ENCODE results near the gene RAB13. TPM values are rescaled to one million over a fixed set of nuclear protein-coding genes. Genes with fewer than 3 reads are reported as not detected.
"Not testable (repeated sequence)": the region's sequence is repeated elsewhere in the genome, so short reads cannot be mapped to it uniquely, and the experiment has no call there.

RAB13 gene
- total and polyA plus RNA-seq, 9 donors, result 21.5 to 109 (median 85.1) TPM

DNA sequence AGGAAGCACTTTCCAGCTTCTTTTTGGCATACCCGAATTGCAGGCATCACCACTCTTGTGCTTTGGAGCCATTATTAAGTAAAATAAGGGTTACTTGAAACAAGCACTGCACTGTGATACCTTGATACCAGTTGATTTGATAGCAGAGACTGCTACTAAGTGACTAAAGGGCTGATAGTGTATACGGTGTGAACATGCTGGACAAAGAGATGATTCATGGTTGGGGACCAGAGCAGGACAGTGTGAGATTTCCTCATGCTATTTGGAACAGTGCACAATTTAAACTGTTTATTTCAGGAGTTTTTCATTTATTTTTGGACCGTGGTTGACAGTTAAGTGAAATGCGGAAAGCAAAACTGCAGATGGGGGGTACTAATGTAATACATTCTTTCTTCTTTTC lies 14.3 kb upstream of the RAB13 start:
- no peak overlapping the region for H3K4me3 ChIP-seq (ENCODE audit: low read length)
- no peak for DNase-seq
- WGBS (ENCODE audit: insufficient coverage), result no CpG with 5 or more reads among the region's 4 CpGs
- H3K27me3 ChIP-seq (ENCODE audit: control insufficient read depth, insufficient read depth, low read length), result no peaks in the 10 kb centered on the region
- no peaks in the 10 kb centered on the region for H3K36me3 ChIP-seq (ENCODE audit: control insufficient read depth, insufficient read depth, low read length)
- no peak overlapping the region for H3K27ac ChIP-seq (ENCODE audit: low read length)
- no peaks in the 10 kb centered on the region for H3K4me1 ChIP-seq (ENCODE audit: control insufficient read depth, insufficient read depth, low read length)
- no peaks in the 10 kb centered on the region for H3K9me3 ChIP-seq (replicated peaks; ENCODE audit: control insufficient read depth, low read depth, low read length)

DNA sequence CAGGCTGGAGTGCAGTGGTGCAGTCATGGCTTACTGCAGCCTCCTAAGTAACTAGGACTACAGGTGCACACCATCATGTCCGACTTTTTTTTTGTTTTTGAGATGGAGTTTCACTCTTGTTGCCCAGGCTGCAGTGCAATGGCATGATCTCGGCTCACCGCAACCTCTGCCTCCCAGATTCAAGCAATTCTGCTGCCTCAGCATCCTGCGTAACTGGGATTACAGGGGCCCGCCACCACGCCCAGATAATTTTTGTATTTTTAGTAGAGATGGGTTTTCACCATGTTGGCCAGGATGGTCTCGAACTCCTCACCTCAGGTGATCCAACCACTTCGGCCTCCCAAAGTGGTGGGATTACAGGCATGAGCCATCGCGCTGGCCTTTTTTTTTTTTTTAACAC lies 10.7 kb upstream of the RAB13 start:
- not testable (repeated sequence) for H3K4me1 ChIP-seq (ENCODE audit: control insufficient read depth, insufficient read depth, low read length); H3K4me3 ChIP-seq (ENCODE audit: low read length); DNase-seq; H3K27ac ChIP-seq (ENCODE audit: low read length); H3K27me3 ChIP-seq (ENCODE audit: control insufficient read depth, insufficient read depth, low read length); H3K9me3 ChIP-seq (replicated peaks; ENCODE audit: control insufficient read depth, low read depth, low read length)
- 100% methylated on average over 1 of the region's 10 CpGs for WGBS (ENCODE audit: insufficient coverage)
- peaks cover 28% of the 10 kb centered on the region for H3K36me3 ChIP-seq (ENCODE audit: control insufficient read depth, insufficient read depth, low read length)

- 98% methylated on average over 9 of the region's 11 CpGs for WGBS (ENCODE audit: insufficient coverage)
- peaks cover 30% of the 10 kb centered on the region for H3K36me3 ChIP-seq (ENCODE audit: control insufficient read depth, insufficient read depth, low read length)
- no peaks in the 10 kb centered on the region for H3K27me3 ChIP-seq (ENCODE audit: control insufficient read depth, insufficient read depth, low read length)
- peaks cover 6% of the 10 kb centered on the region for H3K4me1 ChIP-seq (ENCODE audit: control insufficient read depth, insufficient read depth, low read length)
- no peak overlapping the region for H3K4me3 ChIP-seq (ENCODE audit: low read length)
- no peaks in the 10 kb centered on the region for H3K9me3 ChIP-seq (replicated peaks; ENCODE audit: control insufficient read depth, low read depth, low read length)
- DNase-seq, result no peak
- no peak overlapping the region for H3K27ac ChIP-seq (ENCODE audit: low read length)
These were observed 9.5 kb upstream of the RAB13 start for GRCh38 chr1:153995640-153996039.

GRCh38 chr1:153995202-153995601 lies 9.1 kb upstream of the RAB13 start:
- no CpG with 5 or more reads among the region's 3 CpGs for WGBS (ENCODE audit: insufficient coverage)
- Histone ChIP-seq H3K4me3 (ENCODE audit: low read length) (no peak overlapping the region), H3K9me3 (replicated peaks; ENCODE audit: control insufficient read depth, low read depth, low read length) (no peaks in the 10 kb centered on the region), H3K4me1 (ENCODE audit: control insufficient read depth, insufficient read depth, low read length) (peaks cover 6% of the 10 kb centered on the region), H3K36me3 (ENCODE audit: control insufficient read depth, insufficient read depth, low read length) (peaks cover 30% of the 10 kb centered on the region), H3K27ac (ENCODE audit: low read length) (no peak overlapping the region), H3K27me3 (ENCODE audit: control insufficient read depth, insufficient read depth, low read length) (no peaks in the 10 kb centered on the region)
- peak; percentile 36 for DNase-seq

- no peak for DNase-seq
- H3K4me3 ChIP-seq (ENCODE audit: low read length), result no peak overlapping the region
- H3K27me3 ChIP-seq (ENCODE audit: control insufficient read depth, insufficient read depth, low read length), result no peaks in the 10 kb centered on the region
- no peak overlapping the region for H3K27ac ChIP-seq (ENCODE audit: low read length)
- WGBS (ENCODE audit: insufficient coverage), result 71% methylated on average over 2 of the region's 2 CpGs
- H3K4me1 ChIP-seq (ENCODE audit: control insufficient read depth, insufficient read depth, low read length), result peaks cover 6% of the 10 kb centered on the region
- H3K9me3 ChIP-seq (replicated peaks; ENCODE audit: control insufficient read depth, low read depth, low read length), result no peaks in the 10 kb centered on the region
- peaks cover 30% of the 10 kb centered on the region for H3K36me3 ChIP-seq (ENCODE audit: control insufficient read depth, insufficient read depth, low read length)
These were observed 5.7 kb upstream of the RAB13 start for GRCh38 chr1:153991806-153992205.

- Histone ChIP-seq H3K9me3 (replicated peaks; ENCODE audit: control insufficient read depth, low read depth, low read length) (no peaks in the 10 kb centered on the region), H3K4me1 (ENCODE audit: control insufficient read depth, insufficient read depth, low read length) (peaks cover 8% of the 10 kb centered on the region), H3K36me3 (ENCODE audit: control insufficient read depth, insufficient read depth, low read length) (peaks cover 30% of the 10 kb centered on the region), H3K27me3 (ENCODE audit: control insufficient read depth, insufficient read depth, low read length) (no peaks in the 10 kb centered on the region), H3K4me3 (ENCODE audit: low read length) (peak overlapping the region; percentile 77), H3K27ac (ENCODE audit: low read length) (peak overlapping the region; percentile 86)
- DNase-seq, result no peak
- WGBS (ENCODE audit: insufficient coverage), result 15% methylated on average over 4 of the region's 9 CpGs
These were observed 5.1 kb upstream of the RAB13 start for GRCh38 chr1:153991151-153991630.

- H3K36me3 ChIP-seq (ENCODE audit: control insufficient read depth, insufficient read depth, low read length), result peaks cover 30% of the 10 kb centered on the region
- peaks cover 10% of the 10 kb centered on the region for H3K4me1 ChIP-seq (ENCODE audit: control insufficient read depth, insufficient read depth, low read length)
- under 1% methylated on average over 21 of the region's 36 CpGs for WGBS (ENCODE audit: insufficient coverage)
- H3K27me3 ChIP-seq (ENCODE audit: control insufficient read depth, insufficient read depth, low read length), result no peaks in the 10 kb centered on the region
- no peaks in the 10 kb centered on the region for H3K9me3 ChIP-seq (replicated peaks; ENCODE audit: control insufficient read depth, low read depth, low read length)
- H3K27ac ChIP-seq (ENCODE audit: low read length), result peak within 1 kb of the TSS; percentile 86
- DNase-seq, result peak; percentile 100
- peak within 1 kb of the TSS; percentile 77 for H3K4me3 ChIP-seq (ENCODE audit: low read length)
These were observed 4.5 kb upstream of the RAB13 start, which contains the start of gene RPS27 for GRCh38 chr1:153990468-153991150. TSS of gene RPS27 (plus strand) at chr1:153990762. CDS start at chr1:153990797, 35 bp downstream.

DNA sequence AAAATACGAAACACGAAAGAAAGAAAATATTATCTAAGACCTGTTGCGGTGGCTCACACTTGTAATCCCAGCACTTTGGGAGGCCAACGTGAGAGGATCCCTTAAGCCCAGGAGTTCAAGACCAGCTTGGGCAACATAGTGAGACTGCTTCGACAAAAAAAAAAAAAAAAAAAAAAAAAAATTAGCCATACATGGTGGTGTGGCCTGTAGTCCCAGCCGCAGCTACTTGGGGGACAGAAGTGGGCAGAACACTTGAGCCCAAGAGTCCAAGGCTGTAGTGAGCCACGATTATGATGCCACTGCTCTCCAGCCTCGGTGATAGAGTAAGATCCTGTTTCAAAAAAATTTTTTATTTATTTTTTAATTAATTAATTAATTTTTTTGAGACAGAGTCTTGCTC lies 1.5 kb upstream of the RAB13 start:
- no peak for DNase-seq
- no peaks in the 10 kb centered on the region for H3K27me3 ChIP-seq (ENCODE audit: control insufficient read depth, insufficient read depth, low read length)

GRCh38 chr1:153985341-153985912 lies 712 bp downstream of the RAB13 start:
- Histone ChIP-seq H3K36me3 (ENCODE audit: control insufficient read depth, insufficient read depth, low read length) (peaks cover 20% of the 10 kb centered on the region), H3K27me3 (ENCODE audit: control insufficient read depth, insufficient read depth, low read length) (no peaks in the 10 kb centered on the region), H3K4me3 (ENCODE audit: low read length) (peak overlapping the region; percentile 72), H3K27ac (ENCODE audit: low read length) (peak overlapping the region; percentile 99), H3K9me3 (replicated peaks; ENCODE audit: control insufficient read depth, low read depth, low read length) (no peaks in the 10 kb centered on the region), H3K4me1 (ENCODE audit: control insufficient read depth, insufficient read depth, low read length) (peaks cover 14% of the 10 kb centered on the region)
- WGBS (ENCODE audit: insufficient coverage), result 9% methylated on average over 6 of the region's 7 CpGs
- peak; percentile 64 for DNase-seq

More for the DNA sequence above, 1.5 kb upstream of the RAB13 start:
- H3K36me3 ChIP-seq (ENCODE audit: control insufficient read depth, insufficient read depth, low read length), result peaks cover 18% of the 10 kb centered on the region
- no peak overlapping the region for H3K27ac ChIP-seq (ENCODE audit: low read length)
- WGBS (ENCODE audit: insufficient coverage), result 95% methylated on average over 3 of the region's 8 CpGs
- H3K4me1 ChIP-seq (ENCODE audit: control insufficient read depth, insufficient read depth, low read length), result peaks cover 19% of the 10 kb centered on the region
- H3K4me3 ChIP-seq (ENCODE audit: low read length), result no peak overlapping the region
- no peaks in the 10 kb centered on the region for H3K9me3 ChIP-seq (replicated peaks; ENCODE audit: control insufficient read depth, low read depth, low read length)

- no peak for DNase-seq
- peaks cover 20% of the 10 kb centered on the region for H3K36me3 ChIP-seq (ENCODE audit: control insufficient read depth, insufficient read depth, low read length)
- H3K27ac ChIP-seq (ENCODE audit: low read length), result no peak overlapping the region
- no peaks in the 10 kb centered on the region for H3K27me3 ChIP-seq (ENCODE audit: control insufficient read depth, insufficient read depth, low read length)
- H3K9me3 ChIP-seq (replicated peaks; ENCODE audit: control insufficient read depth, low read depth, low read length), result no peaks in the 10 kb centered on the region
- H3K4me1 ChIP-seq (ENCODE audit: control insufficient read depth, insufficient read depth, low read length), result peaks cover 14% of the 10 kb centered on the region
- 71% methylated on average over 2 of the region's 6 CpGs for WGBS (ENCODE audit: insufficient coverage)
- no peak overlapping the region for H3K4me3 ChIP-seq (ENCODE audit: low read length)
These were observed 1.8 kb downstream of the RAB13 start for GRCh38 chr1:153984123-153984894.

Data from muscle of leg (tissue), 11 donors.